H1 (cell line): ENCODE data around the gene UMAD1. TPM values are rescaled to one million over a fixed set of nuclear protein-coding genes. Genes with fewer than 3 reads are reported as not detected.

Experiments
- CTCF ChIA-PET: fragments of 300-600 bp; sonication (Branson Sonifier 250); formaldehyde crosslinking; loops from one replicate; lab custom pipeline; 2021; ENCODE audit not compliant: partially characterized antibody; lab: Charles Lee
- POLR2A ChIA-PET: fragments of 300-600 bp; sonication (Branson Sonifier 250); formaldehyde crosslinking; loops from one replicate; lab custom pipeline; 2021; ENCODE audit warnings: inconsistent platforms; ENCODE audit not compliant: partially characterized antibody; lab: Charles Lee
- DNase-seq, 2 experiments: peaks; one replicate each; pipeline versions ENCODE4 v3.0.0 to v3.0.0-alpha.2; 2010 to 2022; ENCODE audit warnings: low spot score in 2 of 2, low read depth in 1 of 2, mixed read lengths in 1 of 2
- FAIRE-seq: peaks from 2 replicates; lab custom pipeline; 2011; peaks lifted over from hg19 to GRCh38; lab: Jason Lieb, UNC
- H2AFZ ChIP-seq: 2 replicates; pipeline ENCODE4 v1.8.1; 2012; ENCODE audit warnings: low read length, inconsistent platforms
- H2AK5ac ChIP-seq: 2 replicates; pipeline ENCODE4 v1.6.1; 2013; ENCODE audit warnings: low read depth, low read length
- H2BK120ac ChIP-seq: replicated peaks from 2 replicates; pipeline ENCODE3; 2013; ENCODE audit warnings: low read depth, low read length, inconsistent platforms
- H2BK12ac ChIP-seq: 2 replicates; pipeline ENCODE4 v1.6.1; 2013; ENCODE audit warnings: low read depth, low read length
- H2BK15ac ChIP-seq: 2 replicates; pipeline ENCODE4 v1.6.1; 2013; ENCODE audit warnings: low read length
- H2BK20ac ChIP-seq: 2 replicates; pipeline ENCODE4 v1.6.1; 2013; ENCODE audit warnings: low read length
- H2BK5ac ChIP-seq: 2 replicates; pipeline ENCODE4 v1.6.1; 2013; ENCODE audit warnings: low read depth, low read length
- H3K14ac ChIP-seq: 2 replicates; pipeline ENCODE4 v1.6.1; 2013; ENCODE audit warnings: inconsistent platforms; ENCODE audit not compliant: insufficient read length
- H3K18ac ChIP-seq: 2 replicates; pipeline ENCODE4 v1.6.1; 2013; ENCODE audit warnings: low read length; ENCODE audit errors: extremely low read depth
- H3K23ac ChIP-seq: 2 replicates; pipeline ENCODE4 v1.6.1; 2013; ENCODE audit warnings: inconsistent platforms; ENCODE audit not compliant: insufficient read length
- H3K23me2 ChIP-seq: 2 replicates; pipeline ENCODE4 v1.6.1; 2013; ENCODE audit warnings: low read depth, low read length
- H3K27ac ChIP-seq: 2 replicates; pipeline ENCODE4 v1.6.1; 2011; ENCODE audit warnings: low read depth, low read length, inconsistent platforms
- H3K27me3 ChIP-seq, 4 experiments: replicated peaks in 1 of 4; 1 replicate in 1 of 4; 2 replicates in 3 of 4; pipeline versions ENCODE4 v1.6.1 to v1.8.1; 2011 to 2013; ENCODE audit warnings: low read length in 3 of 4, mild to moderate bottlenecking in 3 of 4, inconsistent platforms in 2 of 4, mixed read lengths in 2 of 4, moderate library complexity in 1 of 4; ENCODE audit not compliant: control insufficient read depth in 3 of 4, insufficient read depth in 3 of 4; ENCODE audit errors: extremely low read depth in 1 of 4
- H3K36me3 ChIP-seq, 4 experiments: 2 replicates each; pipeline versions ENCODE4 v1.6.1 to v1.8.1; 2011 to 2013; ENCODE audit warnings: mild to moderate bottlenecking in 4 of 4, low read length in 3 of 4, moderate library complexity in 2 of 4, control low read depth in 1 of 4, inconsistent platforms in 1 of 4; ENCODE audit not compliant: insufficient read depth in 4 of 4, control insufficient read depth in 2 of 4
- H3K4ac ChIP-seq: replicated peaks from 2 replicates; pipeline ENCODE3; 2013; ENCODE audit warnings: low read length, low read depth, mixed read lengths, inconsistent platforms; ENCODE audit not compliant: insufficient read length
- H3K4me1 ChIP-seq, 4 experiments: replicated peaks in 1 of 4; 1 replicate in 1 of 4; 2 replicates in 3 of 4; pipeline versions ENCODE4 v1.6.1 to v1.8.1; 2011 to 2013; ENCODE audit warnings: low read length in 3 of 4, inconsistent platforms in 2 of 4, mixed read lengths in 1 of 4; ENCODE audit not compliant: insufficient read depth in 4 of 4, control insufficient read depth in 3 of 4
- H3K4me2 ChIP-seq, 2 experiments: 2 replicates each; pipeline versions ENCODE4 v1.6.1 to v1.8.1; 2011 to 2013; ENCODE audit warnings: low read depth in 2 of 2, low read length in 2 of 2, control low read depth in 1 of 2, inconsistent platforms in 1 of 2, mild to moderate bottlenecking in 1 of 2; ENCODE audit not compliant: insufficient read depth in 1 of 2
- H3K4me3 ChIP-seq, 4 experiments: fragments of 200-600, 300-600 bp in 1 of 4; sonication (generic), shearing (Covaris generic), sonication (Bioruptor Twin) in 1 of 4; 2 replicates each; pipeline versions ENCODE4 v1.5.1 to v1.8.1; 2011 to 2016; ENCODE audit warnings: low read length in 4 of 4, low read depth in 3 of 4, control low read depth in 2 of 4, inconsistent platforms in 2 of 4, mild to moderate bottlenecking in 2 of 4, mixed read lengths in 1 of 4, moderate library complexity in 1 of 4; ENCODE audit not compliant: insufficient read depth in 2 of 4; ENCODE audit errors: extremely low read depth in 1 of 4
- H3K56ac ChIP-seq: replicated peaks from 2 replicates; pipeline ENCODE3; 2013; ENCODE audit warnings: low read depth, mild to moderate bottlenecking, mixed read lengths, low read length, inconsistent platforms; ENCODE audit not compliant: insufficient read length
- H3K79me1 ChIP-seq: 2 replicates; pipeline ENCODE4 v1.6.1; 2013; ENCODE audit warnings: low read depth, low read length, control low read depth
- H3K79me2 ChIP-seq, 2 experiments: 2 replicates each; pipeline versions ENCODE4 v1.6.1 to v1.8.1; 2012 to 2013; ENCODE audit warnings: low read length in 2 of 2, mild to moderate bottlenecking in 2 of 2, inconsistent platforms in 1 of 2; ENCODE audit not compliant: insufficient read depth in 2 of 2, control insufficient read depth in 1 of 2
- H3K9ac ChIP-seq, 4 experiments: replicated peaks in 1 of 4; 1 replicate in 1 of 4; 2 replicates in 3 of 4; pipeline versions ENCODE4 v1.6.1 to v1.8.1; 2011 to 2013; ENCODE audit warnings: low read depth in 3 of 4, low read length in 3 of 4, control low read depth in 2 of 4, mild to moderate bottlenecking in 2 of 4, moderate library complexity in 2 of 4, inconsistent platforms in 1 of 4; ENCODE audit errors: extremely low read depth in 1 of 4
- H3K9me3 ChIP-seq, 2 experiments: 2 replicates each; pipeline versions ENCODE4 v1.6.1 to v1.8.1; 2012 to 2013; ENCODE audit warnings: mild to moderate bottlenecking in 2 of 2, moderate library complexity in 2 of 2, control low read depth in 1 of 2, inconsistent platforms in 1 of 2, low read depth in 1 of 2, low read length in 1 of 2, mixed read lengths in 1 of 2; ENCODE audit not compliant: insufficient read depth in 2 of 2
- H4K20me1 ChIP-seq, 2 experiments: replicated peaks in 1 of 2; 2 replicates each; pipeline versions ENCODE3 to v1.8.1; 2011 to 2013; ENCODE audit warnings: inconsistent platforms in 2 of 2, low read length in 2 of 2, mild to moderate bottlenecking in 1 of 2; ENCODE audit not compliant: insufficient read depth in 2 of 2, control insufficient read depth in 1 of 2
- H4K5ac ChIP-seq: 2 replicates; pipeline ENCODE4 v1.6.1; 2013; ENCODE audit warnings: low read length, low read depth, mixed read lengths, inconsistent platforms; ENCODE audit not compliant: insufficient read length
- H4K8ac ChIP-seq: 2 replicates; pipeline ENCODE4 v1.8.0; 2013; ENCODE audit warnings: mild to moderate bottlenecking, moderate library complexity, low read length, inconsistent platforms; ENCODE audit not compliant: insufficient read depth; ENCODE audit errors: extremely low read depth
- H4K91ac ChIP-seq: replicated peaks from 2 replicates; pipeline ENCODE3; 2013; ENCODE audit warnings: low read length, mixed read lengths, inconsistent platforms; ENCODE audit not compliant: insufficient read length
- CBX8 ChIP-seq: fragments of 300-800, 300-1000 bp; sonication (generic); IDR thresholded peaks from 2 replicates; pipeline ENCODE4 v1.7.1; 2016; ENCODE audit warnings: low read depth, low read length, borderline replicate concordance
- EGR1 ChIP-seq: IDR thresholded peaks from 2 replicates; pipeline ENCODE4 v1.6.1; 2011; ENCODE audit warnings: low read depth, low read length, borderline replicate concordance
- KDM4A ChIP-seq: IDR thresholded peaks from one replicate; pipeline ENCODE4 v1.7.1; 2012; ENCODE audit warnings: low read depth, mild to moderate bottlenecking, moderate library complexity, low read length, inconsistent platforms; ENCODE audit not compliant: severe bottlenecking
- NANOG ChIP-seq: IDR thresholded peaks from 2 replicates; pipeline ENCODE4 v1.6.1; 2011; ENCODE audit warnings: low read length, low read depth, mild to moderate bottlenecking, inconsistent platforms; ENCODE audit not compliant: insufficient read depth, poor library complexity, severe bottlenecking
- WGBS, 2 experiments: shearing (Covaris generic) in 1 of 2; methylation state at CpG; one replicate each; pipeline versions ENCODE4 v1.1.6 to v1.1.7; 2013 to 2015; ENCODE audit warnings: low lambda C conversion rate in 2 of 2, mixed read lengths in 2 of 2, inconsistent platforms in 1 of 2, low coverage in 1 of 2, missing lambda C conversion rate in 1 of 2; ENCODE audit not compliant: insufficient replicate concordance in 2 of 2, insufficient coverage in 1 of 2, insufficient read length in 1 of 2; ENCODE audit errors: extremely low coverage in 1 of 2, missing lambda C conversion rate in 1 of 2; 5-methylcytosine and 5-hydroxymethylcytosine counted together
- polyA plus RNA-seq, 7 experiments: library from polyadenylated mRNA; depleted of rRNA in 3 of 7; stranded (reverse) in 5 of 7; unstranded in 2 of 7; fragments of >200 nt in 5 of 7; fragments of 200-250 nt in 2 of 7; gene quantifications; 1 replicate in 5 of 7; 2 replicates in 1 of 7; 4 replicates in 1 of 7; pipeline versions ENCODE4 v1.2.1 to v1.2.3, GENCODE V29; 2011 to 2013; ENCODE audit warnings: missing spikeins in 2 of 7, mixed read lengths in 2 of 7
- total RNA-seq: library from RNA; stranded (reverse); fragmentation: NEBNext Ultra II Directional; extraction: Animal tissue kit (Norgen Biotek cat#: 25700); gene quantifications from 2 replicates; pipeline ENCODE4 v1.2.1, GENCODE V29; 2021

Gene UMAD1
- total and polyA plus RNA-seq, 2 of the 8 experiments (the other 6 are each of a cell fraction or from before 2014, with no cell fraction given) = 10.4 to 12.3 TPM

DNA sequence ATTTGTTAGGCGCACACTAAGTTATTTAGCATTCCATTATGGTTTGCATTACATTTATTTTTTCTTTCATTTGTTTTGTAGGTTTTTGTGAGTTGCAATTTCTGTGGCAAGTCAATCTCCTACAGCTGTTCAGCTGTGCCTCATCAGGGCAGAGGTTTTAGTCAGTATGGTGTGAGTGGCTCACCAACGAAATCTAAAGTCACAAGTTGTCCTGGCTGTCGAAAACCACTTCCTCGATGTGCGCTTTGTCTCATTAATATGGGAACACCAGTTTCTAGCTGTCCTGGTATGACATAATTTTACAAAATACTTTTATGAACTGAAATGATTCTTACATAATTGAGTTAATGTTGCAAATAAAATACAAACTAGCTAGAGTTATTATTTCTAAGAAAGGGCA is 44.4 kb upstream of the UMAD1 start:
- H3K27ac ChIP-seq = no peak overlapping the region
- H3K4me3 ChIP-seq = no peak overlapping the region
- H3K4me2 ChIP-seq = no peak overlapping the region
- no peak overlapping the region for H4K5ac ChIP-seq
- no peak for TF ChIP-seq NANOG
- TF ChIP-seq EGR1 = no peak
- no peak for TF ChIP-seq CBX8
- TF ChIP-seq KDM4A = no peak
- no peak overlapping the region for H3K9ac ChIP-seq
- H3K27me3 ChIP-seq = peaks cover 0 to 2% (median 0%) of the 10 kb centered on the region in 4 experiments; a peak in 1 of 7 replicates
- WGBS, 2 experiments = 92% methylated on average over 5 of the region's 5 CpGs; no CpG with 5 or more reads in 1 of the 2 experiments
- H3K56ac ChIP-seq = no peak overlapping the region
- H4K91ac ChIP-seq = no peak overlapping the region
- H3K18ac ChIP-seq = no peak overlapping the region
- H2AK5ac ChIP-seq = no peak overlapping the region
- H3K9me3 ChIP-seq = peaks cover 2 to 3% of the 10 kb centered on the region in 2 experiments; a peak in 1 of 4 replicates
- H4K20me1 ChIP-seq = no peaks in the 10 kb centered on the region
- no peaks in the 10 kb centered on the region for H3K79me2 ChIP-seq
- no peak overlapping the region for H3K4ac ChIP-seq
- no peak overlapping the region for H2AFZ ChIP-seq
- no peaks in the 10 kb centered on the region for H3K23me2 ChIP-seq
- FAIRE-seq = no peak
- no peak overlapping the region for H3K23ac ChIP-seq
- peaks cover 2 to 49% (median 27%) of the 10 kb centered on the region in 4 experiments; a peak in 7 of 8 replicates for H3K36me3 ChIP-seq
- H3K79me1 ChIP-seq = no peaks in the 10 kb centered on the region
- no peak overlapping the region for H2BK12ac ChIP-seq
- H4K8ac ChIP-seq = no peak overlapping the region
- no peak for DNase-seq
- H2BK20ac ChIP-seq = no peak overlapping the region
- no peak overlapping the region for H2BK120ac ChIP-seq
- ChIA-PET POLR2A (interaction anchor here (0.8 kb wide), 1 partner anchor 15 kb away, joined by 3 read pairs; no protein-coding TSS in a partner anchor), CTCF (interaction anchor here (0.6 to 2.4 kb wide), 3 partner anchors 10 to 488 kb away, joined by 4 to 9 read pairs (median 4); no protein-coding TSS in a partner anchor)
- no peak overlapping the region for H3K14ac ChIP-seq
- no peaks in the 10 kb centered on the region for H3K4me1 ChIP-seq
- H2BK15ac ChIP-seq = no peak overlapping the region
- H2BK5ac ChIP-seq = no peak overlapping the region
